Fibroblast of the aortic adventitia (primary cell): Measurements from ENCODE around the gene DRC3. TPM values are rescaled to one million over a fixed set of nuclear protein-coding genes. Genes with fewer than 3 reads are reported as not detected.

Source experiments
- DNase-seq: peaks from one replicate; pipeline ENCODE4 v3.0.0-alpha.2; 2010; ENCODE audit warnings: low read depth
- H3K4me3 ChIP-seq: 2 replicates; pipeline ENCODE4 v1.5.1; 2011; ENCODE audit warnings: low read depth, mild to moderate bottlenecking, control low read depth, low read length, moderate library complexity
- total RNA-seq: library from RNA; depleted of rRNA; stranded (reverse); fragments of >200 nt; gene quantifications from 2 replicates; pipeline ENCODE4 v1.2.3, GENCODE V29; 2012; ENCODE audit warnings: low replicate concordance
- TF ChIP-seq, protein P1 (sequence below): IDR thresholded peaks from 2 replicates; pipeline ENCODE4 v1.5.1; 2011; ENCODE audit warnings: mild to moderate bottlenecking, low read length, control low read depth, inconsistent platforms; ENCODE audit not compliant: insufficient read depth

DRC3 gene
- total RNA-seq, 1 donor, result 1.8 TPM

DNA sequence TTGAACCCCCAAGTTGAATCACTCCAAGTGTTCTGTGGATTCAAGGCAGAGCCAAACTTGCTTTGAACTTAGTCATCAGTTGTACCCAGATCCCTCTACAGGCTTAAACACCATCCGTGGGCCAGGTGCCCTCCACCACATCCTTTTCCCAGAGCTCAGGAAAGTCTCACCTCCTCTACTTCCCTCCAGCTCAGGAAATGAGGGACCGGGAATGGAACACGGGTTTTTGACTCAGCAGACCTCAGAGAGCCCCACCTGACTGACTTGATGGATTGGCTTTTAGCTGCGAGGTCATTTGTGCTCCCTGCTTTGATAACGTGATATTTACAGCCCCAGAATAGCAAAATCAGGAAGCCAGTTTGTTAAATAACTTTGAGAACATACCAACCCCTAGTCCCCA lies 86.6 kb downstream of the DRC3 start:
- TF ChIP-seq, protein P1, sequence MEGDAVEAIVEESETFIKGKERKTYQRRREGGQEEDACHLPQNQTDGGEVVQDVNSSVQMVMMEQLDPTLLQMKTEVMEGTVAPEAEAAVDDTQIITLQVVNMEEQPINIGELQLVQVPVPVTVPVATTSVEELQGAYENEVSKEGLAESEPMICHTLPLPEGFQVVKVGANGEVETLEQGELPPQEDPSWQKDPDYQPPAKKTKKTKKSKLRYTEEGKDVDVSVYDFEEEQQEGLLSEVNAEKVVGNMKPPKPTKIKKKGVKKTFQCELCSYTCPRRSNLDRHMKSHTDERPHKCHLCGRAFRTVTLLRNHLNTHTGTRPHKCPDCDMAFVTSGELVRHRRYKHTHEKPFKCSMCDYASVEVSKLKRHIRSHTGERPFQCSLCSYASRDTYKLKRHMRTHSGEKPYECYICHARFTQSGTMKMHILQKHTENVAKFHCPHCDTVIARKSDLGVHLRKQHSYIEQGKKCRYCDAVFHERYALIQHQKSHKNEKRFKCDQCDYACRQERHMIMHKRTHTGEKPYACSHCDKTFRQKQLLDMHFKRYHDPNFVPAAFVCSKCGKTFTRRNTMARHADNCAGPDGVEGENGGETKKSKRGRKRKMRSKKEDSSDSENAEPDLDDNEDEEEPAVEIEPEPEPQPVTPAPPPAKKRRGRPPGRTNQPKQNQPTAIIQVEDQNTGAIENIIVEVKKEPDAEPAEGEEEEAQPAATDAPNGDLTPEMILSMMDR, result no peak
- H3K4me3 ChIP-seq, result no peak overlapping the region
- DNase-seq, result no peak

- TF ChIP-seq, protein P1, result no peak
- no peak overlapping the region for H3K4me3 ChIP-seq
- DNase-seq, result no peak
These were observed 91.4 kb downstream of the DRC3 start for GRCh38 chr17:18064053-18064452.

- no peak for DNase-seq
- TF ChIP-seq, protein P1, result no peak
- no peak overlapping the region for H3K4me3 ChIP-seq
These were observed 92.9 kb downstream of the DRC3 start for GRCh38 chr17:18065546-18065945.

Other genes starting within 250 kb of the DRC3 start
- 48.7 and 82.1 TPM in 2 replicates for gene SREBF1, start 135.9 kb upstream of the DRC3 start, total RNA-seq
- 27.2 and 40.3 TPM in 2 replicates for gene TOM1L2, start 462 bp upstream of the DRC3 start, total RNA-seq
- gene ATPAF2, start 66.3 kb downstream of the DRC3 start, total RNA-seq, result 17.8 and 43.4 TPM in 2 replicates
- gene GID4, start 66.5 kb downstream of the DRC3 start, total RNA-seq, result 5.5 and 7.8 TPM in 2 replicates
- 7.4 and 25.3 TPM in 2 replicates for gene DRG2, start 115.1 kb downstream of the DRC3 start, total RNA-seq
- 0.45 and 1.6 TPM in 2 replicates for gene MYO15A, start 135.9 kb downstream of the DRC3 start, total RNA-seq
- gene ALKBH5, start 211.0 kb downstream of the DRC3 start, total RNA-seq, result 73.3 and 108 TPM in 2 replicates